GM18499 (cell line): ENCODE measurements around the gene RASGRP1.

Source experiments
- ATAC-seq: cut with Tn5 transposase; IDR thresholded peaks from one replicate; pipeline ENCODE4 v1.9.1; 2021; ENCODE audit warnings: moderate number of reproducible peaks; ENCODE audit not compliant: insufficient read depth, unreplicated experiment

Gene RASGRP1

DNA sequence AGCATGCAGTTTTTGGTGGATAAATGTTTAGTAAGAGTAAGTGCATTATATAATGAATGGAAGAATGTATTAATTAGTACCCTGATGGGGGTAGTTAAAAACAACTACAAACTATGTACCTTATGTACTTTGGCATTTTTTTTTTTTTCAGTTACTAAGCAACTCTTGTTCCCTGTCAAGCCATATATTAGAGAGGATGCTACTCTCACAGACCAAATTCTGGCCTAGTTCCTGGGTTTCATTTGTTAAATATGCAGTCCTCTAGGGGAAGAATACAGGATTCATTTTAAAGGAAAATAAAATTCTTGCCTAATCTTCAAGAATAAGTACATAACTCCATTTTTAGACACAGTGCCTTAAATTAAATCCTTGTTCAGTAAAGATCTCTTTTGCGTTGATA is 93.8 kb downstream of the RASGRP1 start:
- no peak for ATAC-seq

GRCh38 chr15:38464675-38465074 is 99.9 kb downstream of the RASGRP1 start:
- ATAC-seq: no peak

DNA sequence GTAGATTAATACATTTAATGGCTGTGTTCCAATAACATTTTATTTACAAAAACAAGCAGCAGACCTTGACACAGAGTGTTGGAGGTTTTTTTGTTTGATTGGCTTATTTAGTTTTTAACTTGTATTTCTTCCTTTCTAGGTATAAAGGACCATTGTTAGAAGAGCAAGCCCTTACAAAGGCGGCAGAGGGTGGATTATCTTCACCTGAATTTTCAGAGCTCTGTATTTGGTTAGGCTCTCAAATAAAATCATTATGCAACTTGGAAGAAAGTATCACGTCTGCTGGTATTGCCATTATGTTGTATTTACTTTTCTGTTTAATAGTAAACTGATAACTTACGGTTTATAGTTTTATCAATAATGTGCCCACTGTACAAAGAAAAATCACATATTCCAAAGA is 100.7 kb downstream of the RASGRP1 start:
- no peak for ATAC-seq

DNA sequence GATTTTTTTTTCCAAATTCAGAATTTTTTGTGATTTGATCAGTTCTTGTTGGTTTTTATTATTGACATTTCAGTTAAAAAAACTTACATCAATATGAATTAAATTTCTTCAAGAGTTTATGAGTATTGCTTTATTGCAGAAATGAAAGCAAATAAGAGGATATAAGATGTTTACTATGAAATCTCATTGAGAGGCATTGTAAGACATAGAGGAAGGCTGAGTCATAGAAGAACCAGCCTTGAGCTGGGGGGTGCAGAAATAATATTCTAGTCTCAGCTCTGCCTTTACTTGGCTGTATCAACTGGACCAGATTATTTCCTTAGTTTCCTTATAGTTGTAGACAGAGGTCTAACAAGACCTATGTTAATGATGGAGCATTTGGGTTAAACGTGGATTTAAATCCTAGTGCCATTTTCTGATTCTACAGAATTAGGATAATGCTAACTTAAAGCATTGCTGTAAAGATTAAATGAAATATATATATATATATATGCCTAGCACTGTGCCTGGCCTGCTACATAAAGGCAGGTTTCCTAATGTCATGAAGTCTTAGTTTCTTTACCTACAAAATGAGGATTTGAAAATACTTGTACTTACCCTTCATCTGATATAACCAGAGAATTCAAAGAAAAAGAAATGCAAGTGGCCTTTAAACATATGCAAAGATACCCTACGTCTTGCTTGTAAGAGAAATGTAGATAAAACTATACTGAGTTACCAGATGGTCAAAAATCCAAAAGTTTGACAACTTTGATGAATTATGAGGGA is 103.4 kb downstream of the RASGRP1 start:
- peak; percentile 77 for ATAC-seq

GRCh38 chr15:38460543-38460942 is 104.1 kb downstream of the RASGRP1 start:
- ATAC-seq: no peak

DNA sequence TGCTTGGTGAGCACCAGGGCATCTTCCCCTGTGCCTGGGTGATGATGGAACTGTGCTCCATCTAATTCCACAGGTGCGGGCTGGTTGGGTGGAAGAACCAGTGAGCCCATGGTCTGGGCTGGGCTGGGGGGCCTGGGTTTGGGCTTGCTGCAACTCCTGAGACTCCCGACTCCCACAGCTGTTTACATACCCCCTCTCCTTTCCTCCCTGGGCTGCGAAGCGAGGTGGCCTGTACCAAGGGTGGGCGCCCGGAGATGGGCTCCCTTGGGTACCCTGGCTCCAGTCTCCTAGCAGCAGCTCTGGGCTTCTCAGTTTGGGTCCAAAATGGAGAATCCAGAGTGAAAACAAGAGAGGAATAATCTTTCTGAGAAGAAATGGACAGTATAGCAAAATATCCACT is 105.1 kb downstream of the RASGRP1 start:
- no peak for ATAC-seq

GRCh38 chr15:38458646-38459045 is 106.0 kb downstream of the RASGRP1 start:
- ATAC-seq: no peak

DNA sequence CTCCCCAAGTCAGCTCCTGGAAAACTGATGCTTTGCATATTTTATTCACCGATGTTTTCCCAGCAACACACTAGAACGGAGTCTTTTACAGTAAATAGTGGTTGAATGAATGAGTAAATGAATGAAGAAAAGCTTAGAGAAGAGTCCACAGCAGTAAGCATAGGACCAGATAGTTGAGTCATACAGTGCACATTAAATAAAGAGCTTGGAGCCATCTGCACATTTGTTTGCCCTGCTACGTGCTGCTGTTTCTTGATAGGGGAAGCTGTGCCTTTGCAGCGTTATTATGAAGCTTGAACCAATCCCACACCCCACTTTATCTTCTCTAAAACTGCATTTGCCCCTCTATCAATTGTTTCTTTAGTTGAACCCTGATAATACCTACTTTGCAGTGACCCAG is 109.5 kb downstream of the RASGRP1 start:
- no peak for ATAC-seq

DNA sequence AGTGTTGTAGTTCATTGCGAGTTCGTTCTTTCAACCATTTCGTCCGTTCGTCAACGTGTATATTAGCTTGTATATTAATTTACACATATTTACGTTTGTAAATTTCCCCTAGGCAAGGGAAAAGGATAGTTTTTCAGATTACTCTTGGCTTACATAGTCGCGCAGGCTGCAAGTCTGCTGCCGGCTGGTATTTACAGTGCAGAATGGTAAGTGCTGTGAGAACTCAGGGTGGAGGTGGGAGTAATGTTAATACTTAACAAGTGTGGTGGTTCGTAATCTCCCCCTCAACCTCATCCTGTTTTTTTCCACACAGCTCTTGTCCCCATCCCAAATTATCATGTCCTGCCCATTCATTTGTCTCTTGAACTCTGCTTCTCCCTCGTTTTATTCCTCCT is 109.9 kb downstream of the RASGRP1 start:
- no peak for ATAC-seq

GRCh38 chr15:38453971-38454695 is 110.5 kb downstream of the RASGRP1 start, which contains the start of gene FAM98B:
Gene FAM98B, plus strand, starts transcription at chr15:38454127. Its CDS starts 35 bp downstream, at chr15:38454162.
- peak; percentile 80 for ATAC-seq

DNA sequence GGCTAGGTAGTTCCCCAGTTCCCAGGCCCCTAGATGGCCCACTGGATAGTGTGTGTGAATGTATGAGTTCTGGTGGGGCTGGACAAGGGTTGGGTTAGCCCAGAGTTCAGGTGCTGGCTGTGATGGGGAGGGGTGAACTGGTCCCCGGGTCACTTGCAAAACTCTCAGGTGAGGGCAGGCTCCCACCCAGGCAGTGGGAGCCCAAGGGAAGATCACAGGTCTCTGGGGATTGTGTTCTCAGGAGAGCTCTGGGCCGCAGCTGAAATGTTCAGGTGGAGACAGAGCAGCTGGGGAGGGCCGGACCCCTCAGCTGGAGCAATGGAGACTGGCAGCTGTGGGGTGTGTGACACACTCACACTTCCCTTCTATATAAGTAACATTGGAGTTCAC is 123.5 kb downstream of the RASGRP1 start:
- ATAC-seq: no peak

- peak; percentile 61 for ATAC-seq
Observed at GRCh38 chr15:38440353-38441129, 124.1 kb downstream of the RASGRP1 start.
